22Rv1 (cell line): ENCODE data around the gene SLC9C2.

Experiments used
- H3K27ac ChIP-seq: fragments of 450-650 bp; 2 replicates; pipeline ENCODE4 v1.5.1; 2017
- CTCF ChIP-seq: fragments of 450-650 bp; IDR thresholded peaks from 2 replicates; pipeline ENCODE4 v1.5.1; 2017; ENCODE audit warnings: mild to moderate bottlenecking
- ZFX ChIP-seq: fragments of 450-650 bp; IDR thresholded peaks from 2 replicates; pipeline ENCODE4 v1.6.1; 2017; ENCODE audit warnings: antibody characterized with exemption, borderline replicate concordance

The SLC9C2 gene

GRCh38 chr1:173489149-173489600 is 113.7 kb downstream of the SLC9C2 start:
- H3K27ac ChIP-seq: no peak overlapping the region
- no peak for TF ChIP-seq CTCF
- TF ChIP-seq ZFX: no peak

- H3K27ac ChIP-seq: no peak overlapping the region
Measured at GRCh38 chr1:173488001-173488400, 114.9 kb downstream of the SLC9C2 start.

GRCh38 chr1:173485401-173485800 is 117.5 kb downstream of the SLC9C2 start:
- no peak overlapping the region for H3K27ac ChIP-seq
- TF ChIP-seq ZFX (no peak), CTCF (no peak)

More at GRCh38 chr1:173488001-173488400, 114.9 kb downstream of the SLC9C2 start:
- TF ChIP-seq ZFX (no peak), CTCF (no peak)

- no peak overlapping the region for H3K27ac ChIP-seq
- TF ChIP-seq CTCF (no peak), ZFX (no peak)
Measured at GRCh38 chr1:173484276-173484675, 118.6 kb downstream of the SLC9C2 start.

GRCh38 chr1:173482683-173483082 is 120.2 kb downstream of the SLC9C2 start:
- TF ChIP-seq ZFX: no peak
- no peak for TF ChIP-seq CTCF
- no peak overlapping the region for H3K27ac ChIP-seq

GRCh38 chr1:173481195-173481772 is 121.6 kb downstream of the SLC9C2 start:
- no peak for TF ChIP-seq CTCF
- no peak for TF ChIP-seq ZFX
- H3K27ac ChIP-seq: no peak overlapping the region

GRCh38 chr1:173479649-173480048 is 123.2 kb downstream of the SLC9C2 start:
- TF ChIP-seq CTCF (no peak), ZFX (no peak)
- H3K27ac ChIP-seq: no peak overlapping the region
